Hepatocyte (in vitro differentiated cells): ENCODE measurements around the gene GMCL1.
A peak's percentile ranks its signal among the peaks of the same experiment; 100 is the strongest.

Source experiments
- EZH2 ChIP-seq: fragments of 200-600 bp; sonication (generic); IDR thresholded peaks from 2 replicates; pipeline ENCODE4 v1.6.1; 2016; ENCODE audit warnings: antibody characterized with exemption, mild to moderate bottlenecking, borderline replicate concordance
- TF ChIP-seq, protein P1 (sequence below): fragments of 200-600 bp; sonication (generic); IDR thresholded peaks from 2 replicates; pipeline ENCODE4 v1.5.1; 2016; ENCODE audit warnings: antibody characterized with exemption, mild to moderate bottlenecking; ENCODE audit not compliant: poor library complexity

DNA sequence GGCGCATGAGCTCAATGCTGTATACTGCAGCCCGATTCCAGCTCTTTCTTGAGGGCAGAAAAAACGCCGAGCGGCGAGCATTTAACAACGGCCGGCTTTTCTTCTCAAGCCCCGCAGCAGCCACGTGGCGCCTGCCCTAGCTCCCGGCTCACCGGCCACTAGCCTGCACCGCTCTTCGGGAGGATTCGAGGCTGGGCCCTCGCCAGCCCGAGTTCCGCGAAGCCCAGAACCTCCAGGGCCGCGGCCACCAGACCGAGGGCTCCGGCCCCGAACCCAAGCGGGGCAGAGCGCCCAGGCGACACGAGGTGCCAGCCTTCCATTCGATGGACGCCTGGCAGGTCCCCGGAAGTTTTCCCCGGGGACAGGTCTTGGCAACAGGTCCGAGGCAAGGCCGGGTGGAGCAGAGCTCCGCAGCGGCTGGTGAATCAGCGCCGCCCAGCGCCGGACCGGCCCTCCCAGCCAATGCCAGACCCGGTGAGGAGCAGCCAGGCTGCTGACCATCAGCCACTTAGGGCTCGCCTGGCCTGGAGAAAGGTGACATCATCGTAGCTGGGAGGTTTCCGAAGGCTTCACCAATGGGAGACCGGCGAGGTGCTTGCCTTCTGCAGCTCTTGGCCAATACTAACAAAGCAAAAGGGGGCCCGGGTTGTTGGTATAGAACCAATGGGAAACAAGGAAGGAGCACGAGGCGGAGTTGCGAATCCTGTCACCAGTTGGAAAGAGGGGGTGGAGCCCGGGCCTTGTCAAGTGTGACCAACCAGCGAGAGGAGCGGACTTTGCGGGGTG, 84.9 kb downstream of the GMCL1 start:
- TF ChIP-seq, protein P1, sequence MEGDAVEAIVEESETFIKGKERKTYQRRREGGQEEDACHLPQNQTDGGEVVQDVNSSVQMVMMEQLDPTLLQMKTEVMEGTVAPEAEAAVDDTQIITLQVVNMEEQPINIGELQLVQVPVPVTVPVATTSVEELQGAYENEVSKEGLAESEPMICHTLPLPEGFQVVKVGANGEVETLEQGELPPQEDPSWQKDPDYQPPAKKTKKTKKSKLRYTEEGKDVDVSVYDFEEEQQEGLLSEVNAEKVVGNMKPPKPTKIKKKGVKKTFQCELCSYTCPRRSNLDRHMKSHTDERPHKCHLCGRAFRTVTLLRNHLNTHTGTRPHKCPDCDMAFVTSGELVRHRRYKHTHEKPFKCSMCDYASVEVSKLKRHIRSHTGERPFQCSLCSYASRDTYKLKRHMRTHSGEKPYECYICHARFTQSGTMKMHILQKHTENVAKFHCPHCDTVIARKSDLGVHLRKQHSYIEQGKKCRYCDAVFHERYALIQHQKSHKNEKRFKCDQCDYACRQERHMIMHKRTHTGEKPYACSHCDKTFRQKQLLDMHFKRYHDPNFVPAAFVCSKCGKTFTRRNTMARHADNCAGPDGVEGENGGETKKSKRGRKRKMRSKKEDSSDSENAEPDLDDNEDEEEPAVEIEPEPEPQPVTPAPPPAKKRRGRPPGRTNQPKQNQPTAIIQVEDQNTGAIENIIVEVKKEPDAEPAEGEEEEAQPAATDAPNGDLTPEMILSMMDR = peak; percentile 22
- no peak for TF ChIP-seq EZH2
